ENCODE results near the gene NCK2.

DNA sequence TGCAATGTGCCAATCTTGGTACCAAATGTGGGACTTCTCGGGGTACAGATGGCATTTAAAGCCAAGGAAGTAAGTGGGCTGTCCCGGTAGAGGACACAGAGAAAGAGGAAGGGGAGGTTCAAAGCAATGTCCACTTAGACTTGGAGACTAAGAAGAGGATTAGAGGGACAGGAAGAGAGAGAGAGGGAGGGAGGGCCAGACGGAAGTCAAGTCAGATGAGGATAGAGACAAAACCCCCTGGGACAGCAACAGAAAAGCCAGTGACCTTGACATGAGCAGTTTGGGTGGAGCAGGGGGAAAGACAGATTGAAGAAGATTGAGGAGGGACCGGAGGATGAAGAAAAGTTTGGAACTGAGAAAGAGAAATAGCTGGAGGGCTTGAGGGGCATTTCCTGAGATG lies 164.5 kb downstream of the NCK2 start:
- TF ChIP-seq, protein P1, sequence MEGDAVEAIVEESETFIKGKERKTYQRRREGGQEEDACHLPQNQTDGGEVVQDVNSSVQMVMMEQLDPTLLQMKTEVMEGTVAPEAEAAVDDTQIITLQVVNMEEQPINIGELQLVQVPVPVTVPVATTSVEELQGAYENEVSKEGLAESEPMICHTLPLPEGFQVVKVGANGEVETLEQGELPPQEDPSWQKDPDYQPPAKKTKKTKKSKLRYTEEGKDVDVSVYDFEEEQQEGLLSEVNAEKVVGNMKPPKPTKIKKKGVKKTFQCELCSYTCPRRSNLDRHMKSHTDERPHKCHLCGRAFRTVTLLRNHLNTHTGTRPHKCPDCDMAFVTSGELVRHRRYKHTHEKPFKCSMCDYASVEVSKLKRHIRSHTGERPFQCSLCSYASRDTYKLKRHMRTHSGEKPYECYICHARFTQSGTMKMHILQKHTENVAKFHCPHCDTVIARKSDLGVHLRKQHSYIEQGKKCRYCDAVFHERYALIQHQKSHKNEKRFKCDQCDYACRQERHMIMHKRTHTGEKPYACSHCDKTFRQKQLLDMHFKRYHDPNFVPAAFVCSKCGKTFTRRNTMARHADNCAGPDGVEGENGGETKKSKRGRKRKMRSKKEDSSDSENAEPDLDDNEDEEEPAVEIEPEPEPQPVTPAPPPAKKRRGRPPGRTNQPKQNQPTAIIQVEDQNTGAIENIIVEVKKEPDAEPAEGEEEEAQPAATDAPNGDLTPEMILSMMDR (IDR thresholded peaks at IDR 0.05; ENCODE audit: insufficient read depth, low read length, poor library complexity, severe bottlenecking): no peak
- no peak for TF ChIP-seq EZH2phosphoT487 (conservative IDR thresholded peaks at IDR 0.05; ENCODE audit: low read length)
